PC-9 (cell line): Measurements from ENCODE around the gene GRAP2.

Experiments
- EZH2 ChIP-seq: fragments of 200-600 bp; sonication (generic); IDR thresholded peaks from 2 replicates; pipeline ENCODE4 v1.8.0; 2017; ENCODE audit warnings: antibody characterized with exemption, low read depth
- TF ChIP-seq, protein P1 (sequence below): fragments of 200-600 bp; sonication (generic); conservative IDR thresholded peaks from 2 replicates; pipeline ENCODE4 v1.6.1; 2017; ENCODE audit warnings: mixed run types, antibody characterized with exemption, mild to moderate bottlenecking, moderate library complexity

GRCh38 chr22:40004836-40005235 is 104.0 kb downstream of the GRAP2 start:
- TF ChIP-seq, protein P1, sequence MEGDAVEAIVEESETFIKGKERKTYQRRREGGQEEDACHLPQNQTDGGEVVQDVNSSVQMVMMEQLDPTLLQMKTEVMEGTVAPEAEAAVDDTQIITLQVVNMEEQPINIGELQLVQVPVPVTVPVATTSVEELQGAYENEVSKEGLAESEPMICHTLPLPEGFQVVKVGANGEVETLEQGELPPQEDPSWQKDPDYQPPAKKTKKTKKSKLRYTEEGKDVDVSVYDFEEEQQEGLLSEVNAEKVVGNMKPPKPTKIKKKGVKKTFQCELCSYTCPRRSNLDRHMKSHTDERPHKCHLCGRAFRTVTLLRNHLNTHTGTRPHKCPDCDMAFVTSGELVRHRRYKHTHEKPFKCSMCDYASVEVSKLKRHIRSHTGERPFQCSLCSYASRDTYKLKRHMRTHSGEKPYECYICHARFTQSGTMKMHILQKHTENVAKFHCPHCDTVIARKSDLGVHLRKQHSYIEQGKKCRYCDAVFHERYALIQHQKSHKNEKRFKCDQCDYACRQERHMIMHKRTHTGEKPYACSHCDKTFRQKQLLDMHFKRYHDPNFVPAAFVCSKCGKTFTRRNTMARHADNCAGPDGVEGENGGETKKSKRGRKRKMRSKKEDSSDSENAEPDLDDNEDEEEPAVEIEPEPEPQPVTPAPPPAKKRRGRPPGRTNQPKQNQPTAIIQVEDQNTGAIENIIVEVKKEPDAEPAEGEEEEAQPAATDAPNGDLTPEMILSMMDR: no peak
- TF ChIP-seq EZH2: no peak
